ENCODE measurements around the gene SENP8. TPM values are rescaled to one million over a fixed set of nuclear protein-coding genes. Genes with fewer than 3 reads are reported as not detected.
"Not testable (repeated sequence)": the region's sequence is repeated elsewhere in the genome, so short reads cannot be mapped to it uniquely, and the experiment has no call there.

Gene SENP8
- polyA plus RNA-seq (2014; cell fraction: cytosol; rRNA removed), result 2.4 TPM in 2 replicates
- 1.2 and 1.5 TPM in 2 replicates for polyA plus RNA-seq (2014; cell fraction: nucleus; rRNA removed)

GRCh38 chr15:72118017-72118978, at the start of gene SENP8, which contains the start of gene MYO9A:
TSS of gene SENP8 (plus strand) at chr15:72118403. CDS start at chr15:72139624, 21,221 bp downstream.
TSS of gene MYO9A (minus strand) at chr15:72118150. CDS start at chr15:72046563, 71,587 bp downstream.
- DNase-seq (ENCODE audit: low spot score), result peak; percentile 98

- no peak for DNase-seq (ENCODE audit: low spot score)
Observed at GRCh38 chr15:72068856-72069255, 49.3 kb upstream of the SENP8 start.

- DNase-seq (ENCODE audit: low spot score), result no peak
Observed at GRCh38 chr15:72070817-72071447, 47.3 kb upstream of the SENP8 start.

- not testable (repeated sequence) for DNase-seq (ENCODE audit: low spot score)
Observed at GRCh38 chr15:72071448-72071825, 46.8 kb upstream of the SENP8 start.

GRCh38 chr15:72074335-72075060, 43.7 kb upstream of the SENP8 start:
- DNase-seq (ENCODE audit: low spot score), result no peak

GRCh38 chr15:72077950-72078349, 40.3 kb upstream of the SENP8 start:
- DNase-seq (ENCODE audit: low spot score), result no peak

GRCh38 chr15:72078887-72079286, 39.3 kb upstream of the SENP8 start:
- no peak for DNase-seq (ENCODE audit: low spot score)

GRCh38 chr15:72082176-72082575, 36.0 kb upstream of the SENP8 start:
- DNase-seq (ENCODE audit: low spot score), result no peak

- DNase-seq (ENCODE audit: low spot score), result no peak
Observed at GRCh38 chr15:72086010-72086697, 32.0 kb upstream of the SENP8 start.

- no peak for DNase-seq (ENCODE audit: low spot score)
Observed at GRCh38 chr15:72086920-72087648, 31.1 kb upstream of the SENP8 start.

- DNase-seq (ENCODE audit: low spot score), result no peak
Observed at GRCh38 chr15:72092006-72092405, 26.2 kb upstream of the SENP8 start.

GRCh38 chr15:72092691-72093090, 25.5 kb upstream of the SENP8 start:
- no peak for DNase-seq (ENCODE audit: low spot score)

GRCh38 chr15:72096796-72097195, 21.4 kb upstream of the SENP8 start:
- DNase-seq (ENCODE audit: low spot score), result no peak

- DNase-seq (ENCODE audit: low spot score), result no peak
Observed at GRCh38 chr15:72098040-72098439, 20.2 kb upstream of the SENP8 start.

- DNase-seq (ENCODE audit: low spot score), result no peak
Observed at GRCh38 chr15:72099155-72099554, 19.0 kb upstream of the SENP8 start.

GRCh38 chr15:72100551-72100950, 17.7 kb upstream of the SENP8 start:
- DNase-seq (ENCODE audit: low spot score), result not testable (repeated sequence)

- DNase-seq (ENCODE audit: low spot score), result no peak
Observed at GRCh38 chr15:72105111-72105510, 13.1 kb upstream of the SENP8 start.

GRCh38 chr15:72106068-72106467, 12.1 kb upstream of the SENP8 start:
- DNase-seq (ENCODE audit: low spot score), result no peak

- DNase-seq (ENCODE audit: low spot score), result no peak
Observed at GRCh38 chr15:72110355-72110754, 7.8 kb upstream of the SENP8 start.

GRCh38 chr15:72112116-72112515, 6.1 kb upstream of the SENP8 start:
- no peak for DNase-seq (ENCODE audit: low spot score)

- no peak for DNase-seq (ENCODE audit: low spot score)
Observed at GRCh38 chr15:72112805-72113204, 5.4 kb upstream of the SENP8 start.

Data from SK-N-DZ (cell line).